UCSD-AML1 (cell line): ENCODE measurements around the gene KRT78.
A peak's percentile ranks its signal among the peaks of the same experiment; 100 is the strongest.
"Not testable (repeated sequence)": the region's sequence is repeated elsewhere in the genome, so short reads cannot be mapped to it uniquely, and the experiment has no call there.

ENCODE experiments used
- DNase-seq: peaks from one replicate; lab custom pipeline; 2025; ENCODE audit not compliant: unreplicated experiment; lab: John Stamatoyannopoulos, UW

The KRT78 gene, protein sequence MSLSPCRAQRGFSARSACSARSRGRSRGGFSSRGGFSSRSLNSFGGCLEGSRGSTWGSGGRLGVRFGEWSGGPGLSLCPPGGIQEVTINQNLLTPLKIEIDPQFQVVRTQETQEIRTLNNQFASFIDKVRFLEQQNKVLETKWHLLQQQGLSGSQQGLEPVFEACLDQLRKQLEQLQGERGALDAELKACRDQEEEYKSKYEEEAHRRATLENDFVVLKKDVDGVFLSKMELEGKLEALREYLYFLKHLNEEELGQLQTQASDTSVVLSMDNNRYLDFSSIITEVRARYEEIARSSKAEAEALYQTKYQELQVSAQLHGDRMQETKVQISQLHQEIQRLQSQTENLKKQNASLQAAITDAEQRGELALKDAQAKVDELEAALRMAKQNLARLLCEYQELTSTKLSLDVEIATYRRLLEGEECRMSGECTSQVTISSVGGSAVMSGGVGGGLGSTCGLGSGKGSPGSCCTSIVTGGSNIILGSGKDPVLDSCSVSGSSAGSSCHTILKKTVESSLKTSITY

DNA sequence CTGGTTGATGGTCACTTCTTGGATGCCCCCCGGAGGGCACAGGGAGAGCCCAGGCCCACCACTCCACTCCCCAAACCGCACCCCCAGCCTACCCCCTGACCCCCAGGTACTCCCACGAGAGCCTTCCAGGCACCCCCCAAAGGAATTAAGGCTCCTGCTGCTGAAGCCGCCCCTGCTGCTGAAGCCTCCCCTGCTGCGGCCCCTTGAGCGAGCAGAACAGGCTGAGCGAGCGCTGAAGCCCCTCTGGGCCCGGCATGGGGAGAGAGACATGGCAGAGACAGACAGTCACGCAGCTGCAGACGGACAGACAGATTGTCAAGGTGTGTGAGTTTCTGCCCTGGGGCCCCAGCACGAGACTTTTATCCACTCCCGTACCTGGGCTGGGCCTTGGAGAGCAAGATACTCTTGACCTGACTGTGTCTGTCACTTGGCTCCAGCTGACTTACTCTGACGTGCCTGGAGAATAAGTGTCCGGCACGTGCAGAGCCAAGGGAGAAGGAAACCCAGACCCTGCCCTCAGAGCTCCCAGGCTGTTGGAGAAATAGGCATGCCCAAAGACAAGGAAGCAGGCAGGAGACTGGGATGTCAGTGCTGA lies at the start of gene KRT78:
Gene KRT78, minus strand, starts transcription at position 334 of the 595 bp plus-strand sequence. Its CDS starts 64 bp downstream, at position 270.
- no peak for DNase-seq

DNA sequence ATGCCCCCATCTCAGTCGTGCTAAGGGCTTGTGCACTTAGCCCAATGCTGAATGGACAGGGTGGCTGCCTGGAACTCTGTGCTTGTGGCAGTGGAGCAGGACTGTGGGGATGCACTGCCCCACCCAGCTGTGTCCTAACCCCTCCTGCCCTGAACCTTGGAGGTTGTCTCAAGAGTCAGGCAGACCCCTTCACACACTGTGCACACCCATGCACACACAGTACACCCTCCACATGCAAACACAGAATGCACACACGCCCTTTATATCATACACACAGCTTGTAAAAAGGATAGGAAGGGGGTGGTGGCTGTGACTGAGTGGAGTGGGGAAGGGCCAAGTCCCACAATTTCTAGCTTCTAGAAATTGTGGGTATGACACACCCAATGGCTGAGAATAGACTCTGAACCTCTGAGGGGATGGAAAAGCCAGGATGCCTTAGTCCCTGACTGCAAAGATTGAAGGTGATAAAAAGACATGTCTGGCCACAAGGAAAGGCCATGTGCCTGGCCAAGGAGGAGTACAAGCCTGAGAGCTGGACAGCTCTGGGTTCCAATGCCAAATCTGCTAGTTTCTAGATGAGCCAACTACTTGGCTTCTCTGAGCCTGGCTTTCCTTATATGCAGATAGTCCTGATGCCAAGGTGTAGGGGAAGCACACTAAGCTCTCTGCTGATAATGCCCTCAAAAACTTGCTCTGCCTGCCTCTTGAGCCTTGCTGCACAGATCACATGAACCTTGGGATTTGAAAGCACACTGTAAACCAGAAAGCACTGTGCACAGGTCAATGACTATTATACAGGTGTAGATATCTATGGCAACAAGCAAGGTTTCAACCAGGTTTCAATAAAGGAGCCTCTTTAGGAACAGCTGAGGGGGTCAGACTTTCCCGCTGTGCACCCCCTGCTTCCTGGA lies 47.7 kb upstream of the KRT78 start:
- DNase-seq, result no peak

DNA sequence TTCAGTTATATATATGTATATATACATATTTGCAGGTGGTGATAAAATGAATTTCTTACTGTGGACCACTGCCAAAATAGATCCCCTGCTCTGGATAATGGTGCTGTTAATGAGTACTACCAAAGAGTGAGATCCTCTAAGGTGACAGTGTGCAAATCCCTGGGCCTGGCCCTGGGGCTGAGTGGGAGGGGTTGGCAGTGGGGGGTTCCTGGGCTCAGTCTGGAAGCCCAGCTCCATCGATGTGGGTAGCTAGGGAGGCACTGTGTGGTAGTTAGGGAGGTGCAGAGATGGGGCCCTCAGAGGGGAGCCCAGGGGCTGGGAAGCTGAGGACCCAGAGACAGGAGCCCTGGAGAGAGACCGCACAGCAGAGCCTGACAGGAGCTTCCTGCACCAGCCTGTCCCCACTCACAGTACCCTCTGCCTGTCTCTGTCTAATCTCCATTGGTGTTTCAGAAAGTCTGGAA lies 47.0 kb upstream of the KRT78 start:
- DNase-seq, result no peak

DNA sequence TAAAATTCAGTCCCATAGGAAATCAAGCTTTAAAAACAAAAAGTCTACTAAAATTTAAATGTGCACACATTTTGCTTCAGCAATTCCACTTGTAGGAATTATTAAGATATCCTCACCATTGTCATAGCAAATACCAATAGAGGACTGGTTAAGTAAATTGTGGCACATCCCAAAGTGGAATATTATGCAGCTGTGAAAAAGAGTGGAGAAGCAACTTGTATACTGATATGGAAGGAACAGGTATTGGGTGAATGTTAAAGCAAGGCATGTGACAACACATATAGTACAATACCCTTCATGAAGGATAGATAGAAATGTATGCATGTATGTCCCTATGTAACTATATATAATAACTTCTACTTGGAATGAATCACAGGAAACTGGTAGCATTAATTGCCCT lies 44.2 kb upstream of the KRT78 start:
- no peak for DNase-seq

DNA sequence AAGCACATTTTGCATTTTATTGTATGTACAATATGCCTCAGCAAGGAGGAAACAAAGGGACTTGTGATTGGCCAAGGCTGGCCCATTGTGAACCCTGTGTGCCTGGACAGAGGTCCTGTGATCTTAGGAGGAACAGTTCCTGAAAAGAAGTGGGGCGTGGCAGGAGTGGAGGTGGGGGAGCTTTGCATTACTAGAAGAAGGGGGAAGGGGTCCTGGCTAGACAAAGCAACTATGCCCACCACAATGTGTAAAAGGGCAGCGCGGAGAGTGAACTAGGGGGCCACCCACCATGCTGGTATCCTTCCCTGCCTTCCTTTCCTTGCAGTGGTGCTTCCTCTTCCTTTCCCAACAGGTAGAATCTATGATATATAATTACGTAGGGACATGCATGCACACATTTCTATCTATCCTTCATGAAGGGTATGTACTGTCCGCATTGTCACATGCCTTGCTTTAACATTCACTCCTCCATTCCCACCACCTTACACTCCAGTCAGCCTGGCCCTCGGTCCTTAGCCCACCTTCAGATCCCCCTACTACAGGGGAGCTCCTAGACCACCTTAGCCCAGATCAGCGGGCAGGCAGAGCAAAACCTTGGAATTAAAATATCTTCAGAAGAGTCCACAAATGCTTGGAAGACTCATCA lies 43.5 kb upstream of the KRT78 start:
- no peak for DNase-seq

DNA sequence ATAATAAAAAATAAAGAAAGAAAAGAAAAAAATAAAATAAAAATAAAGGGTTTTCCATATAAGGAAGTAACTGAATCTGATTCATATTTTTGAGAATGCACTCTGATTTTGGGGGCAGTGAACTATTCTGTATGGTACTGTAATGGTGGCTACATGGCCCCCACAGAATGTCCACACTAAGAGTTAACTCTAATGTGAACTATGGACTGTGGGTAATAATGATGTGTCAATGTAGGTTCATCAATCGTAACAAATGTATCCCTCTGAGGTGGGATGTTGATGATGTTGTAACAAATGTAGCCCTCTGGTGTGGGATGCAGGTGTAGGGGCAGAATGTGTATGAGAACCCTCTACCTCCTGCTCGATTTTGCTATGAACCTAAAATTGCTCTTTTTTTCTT lies 42.2 kb upstream of the KRT78 start:
- DNase-seq, result no peak

DNA sequence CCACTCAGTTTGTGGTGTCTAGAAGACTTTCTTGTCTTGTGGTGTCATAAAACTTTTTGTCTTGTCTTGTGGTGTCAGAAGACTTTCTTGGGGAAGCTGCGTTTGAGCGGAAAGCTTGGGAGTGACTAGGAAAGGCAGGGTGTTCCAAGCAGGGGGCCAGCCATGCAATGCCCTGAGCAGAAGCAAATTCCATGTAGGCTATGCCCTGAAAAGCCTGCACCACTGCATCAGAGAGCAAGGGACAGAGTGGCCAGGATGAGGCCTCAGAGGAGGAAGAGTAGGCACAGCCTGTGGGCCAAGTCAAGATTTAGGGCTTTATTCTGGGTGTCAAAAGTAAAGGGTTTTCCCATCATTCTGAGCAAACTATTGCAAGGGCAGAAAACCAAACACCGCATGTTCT lies 41.6 kb upstream of the KRT78 start:
- DNase-seq, result no peak

DNA sequence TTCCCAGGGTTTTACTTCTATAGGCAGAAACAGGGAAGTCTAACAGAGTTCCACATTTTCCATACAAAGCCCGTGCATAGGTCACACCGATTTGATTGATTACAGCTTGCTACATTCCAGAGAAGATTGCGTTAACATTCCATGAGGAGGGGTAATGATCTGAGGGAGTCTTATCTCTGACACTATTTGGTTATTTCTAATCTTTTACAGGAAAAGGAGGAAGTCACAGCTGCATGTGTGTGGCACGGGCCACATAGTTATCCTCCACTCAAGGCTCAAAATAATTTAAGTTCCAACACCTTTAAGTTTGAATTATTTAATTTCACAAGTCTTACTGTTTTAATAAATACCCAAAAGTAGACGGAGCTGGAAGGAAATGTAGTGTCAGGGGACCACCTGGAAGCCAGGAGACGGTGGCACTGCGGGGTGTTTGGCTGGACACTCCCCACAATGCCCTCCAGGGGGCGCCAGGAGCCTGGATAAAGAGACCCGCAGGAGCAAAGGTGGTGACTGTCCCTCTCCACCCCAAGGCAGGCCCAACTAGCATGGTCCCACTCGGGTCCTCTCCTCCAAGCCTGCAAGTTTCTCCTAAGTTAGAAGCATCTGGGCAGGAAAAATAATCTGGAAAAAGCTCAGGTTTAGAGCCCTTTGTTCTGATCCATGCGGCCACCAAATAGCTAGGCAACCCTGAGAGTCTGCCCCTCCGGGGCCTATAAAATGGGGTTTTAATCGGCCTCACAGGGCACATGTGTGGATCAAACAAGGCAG lies 35.9 kb upstream of the KRT78 start:
- peak; percentile 75 for DNase-seq

DNA sequence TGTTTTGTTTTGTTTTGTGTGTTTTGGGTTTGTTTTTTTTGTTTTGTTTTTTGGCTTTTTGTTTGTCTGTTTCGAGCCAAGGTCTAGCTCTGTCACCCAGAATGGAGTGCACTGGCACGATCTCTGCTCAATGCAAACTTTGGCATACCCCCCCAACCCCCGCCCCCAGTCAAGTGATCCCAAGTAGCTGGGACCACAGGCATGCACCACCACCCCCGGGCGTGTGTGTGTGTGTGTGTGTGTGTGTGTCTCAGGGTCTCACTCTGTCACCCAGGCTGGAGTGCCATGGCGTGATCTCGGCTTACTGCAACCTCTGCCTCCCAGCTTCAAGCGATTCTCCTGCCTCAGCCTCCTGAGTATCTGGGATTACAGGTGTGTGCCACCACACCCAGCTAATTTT lies 31.7 kb upstream of the KRT78 start:
- not testable (repeated sequence) for DNase-seq

DNA sequence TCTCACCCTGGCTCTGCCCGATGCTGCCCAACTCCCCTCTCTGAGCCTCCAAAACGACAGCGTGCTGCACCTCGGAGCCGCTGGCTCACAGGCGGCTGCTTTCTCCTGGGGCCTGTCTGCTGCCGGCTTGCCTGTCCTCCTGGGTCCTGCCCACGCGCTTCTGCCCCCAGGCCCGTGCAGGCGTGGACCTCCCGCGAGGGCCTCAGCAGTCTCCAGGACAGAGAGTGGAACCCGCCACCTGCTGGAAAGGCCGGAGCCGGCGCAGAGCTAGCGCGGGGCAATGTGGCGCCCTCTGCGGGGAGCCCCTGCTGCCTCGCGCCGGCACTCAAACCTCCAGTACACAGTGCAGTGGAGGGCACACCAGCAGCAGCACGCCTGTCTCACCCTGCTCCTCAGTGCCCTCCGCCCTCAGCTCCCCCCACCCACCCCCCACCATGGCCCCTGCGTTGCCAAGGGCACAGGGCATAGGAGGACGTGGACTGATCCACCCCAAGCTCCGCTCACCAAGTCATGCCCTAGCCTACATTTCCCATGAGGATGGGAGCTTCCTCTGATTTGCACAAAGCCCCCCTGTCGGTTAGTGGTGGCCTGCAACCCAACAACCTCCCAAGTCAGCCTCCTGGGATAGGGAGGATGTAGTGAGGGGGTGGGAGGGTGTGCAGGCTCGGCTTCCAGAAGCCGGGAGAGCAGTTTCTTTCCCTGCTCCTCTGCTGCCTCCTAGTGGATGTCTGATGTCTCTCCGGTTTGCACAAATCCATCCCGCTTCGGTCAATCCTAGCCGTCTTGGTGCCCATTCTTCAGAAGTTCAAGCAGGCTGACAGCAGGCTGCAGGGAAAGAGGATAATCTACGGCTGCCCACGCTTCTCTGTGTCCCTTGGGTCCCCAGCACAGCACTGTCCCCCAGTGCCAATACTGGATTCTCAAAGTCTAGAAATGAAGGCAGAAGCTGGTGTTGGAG lies 30.9 kb upstream of the KRT78 start:
- peak; percentile 77 for DNase-seq

DNA sequence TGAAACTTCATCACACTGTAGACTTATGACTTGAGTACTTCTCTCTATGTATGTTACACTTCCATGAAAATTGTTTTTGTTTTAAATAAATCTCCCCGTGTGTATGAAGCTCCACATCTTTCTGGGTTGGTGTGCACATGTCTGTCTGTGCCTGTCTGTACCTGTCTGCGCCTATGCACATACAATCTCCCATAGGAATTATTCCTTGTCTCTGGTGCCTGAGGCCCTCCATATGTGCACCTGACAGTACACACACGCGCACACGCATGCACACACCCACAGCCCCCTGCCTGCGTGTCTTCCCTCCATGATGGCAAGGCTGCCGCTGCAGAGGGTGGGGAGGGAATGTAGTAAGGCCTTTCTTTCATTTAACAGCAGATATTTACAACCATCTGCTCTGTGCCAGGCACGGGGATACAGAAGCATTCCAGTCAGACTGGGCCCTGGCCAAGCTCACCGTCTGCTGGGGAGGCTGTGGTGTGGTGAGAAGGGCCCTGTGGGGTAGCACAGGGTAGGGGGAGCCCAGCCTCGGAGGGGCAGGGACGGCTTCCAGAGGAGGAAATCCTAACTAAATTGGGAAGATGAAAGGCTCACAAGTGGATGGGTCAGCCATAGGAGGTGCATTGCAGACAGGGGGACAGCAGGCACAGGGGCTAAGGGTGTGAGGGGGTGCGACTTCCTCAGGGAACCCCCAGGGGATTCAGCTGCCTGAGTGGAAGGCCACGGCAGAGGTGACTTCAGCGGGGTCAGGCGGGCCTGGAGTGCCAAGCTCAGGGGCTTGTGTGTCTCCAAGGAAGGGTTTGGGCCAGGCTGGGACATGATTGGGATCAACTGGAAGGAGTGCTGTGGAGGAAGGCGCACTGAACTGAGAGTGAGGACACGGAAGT lies 30.0 kb upstream of the KRT78 start:
- no peak for DNase-seq

DNA sequence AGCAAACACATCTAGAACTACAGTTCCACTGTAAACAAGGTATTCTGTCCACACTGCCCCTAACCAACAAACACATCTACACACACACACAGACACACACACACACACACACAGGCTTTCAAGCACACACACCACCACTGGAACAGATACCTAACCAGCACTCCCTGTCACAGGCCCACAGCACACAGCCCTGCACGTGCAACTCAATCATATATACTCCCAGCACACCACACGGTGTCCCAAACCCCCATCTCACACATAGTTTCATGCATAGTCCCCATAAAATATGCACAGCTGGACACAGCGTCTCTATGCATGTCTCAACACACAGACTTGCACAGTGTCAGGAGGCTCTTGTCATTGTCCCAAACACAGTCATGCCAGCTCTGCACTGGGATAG lies 28.4 kb upstream of the KRT78 start:
- no peak for DNase-seq

DNA sequence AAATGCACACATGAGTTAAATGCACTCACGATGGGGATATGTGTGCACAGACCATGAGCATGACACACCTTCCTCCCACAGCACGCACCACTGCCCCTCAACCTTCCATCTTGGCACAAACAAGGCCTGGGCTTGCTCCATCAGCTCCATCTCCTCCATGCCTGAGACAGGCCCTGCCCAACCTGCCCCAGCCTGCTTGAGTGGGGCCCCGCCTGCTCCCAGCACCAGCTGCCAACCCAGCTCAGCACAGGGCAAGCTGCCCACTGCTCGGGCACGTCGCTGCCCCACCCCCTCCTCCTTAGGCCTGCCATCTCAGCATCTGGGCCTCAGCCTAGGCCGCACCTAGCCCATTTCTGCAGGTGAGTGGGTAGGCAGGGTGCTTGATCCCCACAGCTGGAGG lies 27.6 kb upstream of the KRT78 start:
- DNase-seq, result no peak

DNA sequence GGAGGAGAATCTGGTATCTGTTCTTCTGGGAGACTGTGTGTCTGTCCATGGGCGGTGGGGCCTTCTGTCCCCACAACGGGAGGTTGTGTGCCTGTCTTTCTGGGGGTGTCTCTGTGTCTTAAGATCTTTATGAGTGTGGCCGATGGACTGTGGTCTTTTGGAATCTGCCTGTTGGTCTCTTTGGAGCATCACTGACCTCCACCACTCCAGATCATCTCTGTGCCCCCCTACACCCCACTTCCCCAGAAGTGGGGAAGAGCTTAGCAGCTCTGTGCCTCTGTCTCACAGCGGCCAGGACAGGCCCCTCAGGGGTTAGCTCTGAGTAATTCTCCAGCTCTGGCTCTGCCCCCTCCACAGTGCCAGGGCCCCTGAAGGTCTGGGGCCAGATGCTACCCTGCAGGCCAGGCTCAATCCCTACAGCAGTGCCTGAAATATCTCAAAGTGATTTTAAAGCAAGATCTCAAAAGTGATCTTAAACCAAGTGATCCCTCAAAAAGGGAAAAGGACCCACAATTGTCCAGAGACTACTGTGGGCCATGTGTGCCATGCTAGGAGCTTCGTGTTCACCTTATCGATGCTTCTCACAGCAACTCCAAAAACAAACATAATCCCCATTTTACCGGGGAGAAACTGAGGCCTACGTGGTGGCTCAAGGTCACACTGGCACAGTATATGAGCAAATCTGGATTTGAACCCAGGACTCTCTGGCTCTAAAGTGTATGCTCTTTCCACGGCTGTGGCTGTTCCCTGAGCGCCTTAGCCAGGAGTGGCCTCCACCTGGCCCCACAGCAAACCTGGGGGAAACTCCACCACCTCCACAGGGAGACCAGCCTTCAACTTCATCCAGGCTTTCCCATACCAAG lies 26.0 kb upstream of the KRT78 start:
- DNase-seq, result no peak

DNA sequence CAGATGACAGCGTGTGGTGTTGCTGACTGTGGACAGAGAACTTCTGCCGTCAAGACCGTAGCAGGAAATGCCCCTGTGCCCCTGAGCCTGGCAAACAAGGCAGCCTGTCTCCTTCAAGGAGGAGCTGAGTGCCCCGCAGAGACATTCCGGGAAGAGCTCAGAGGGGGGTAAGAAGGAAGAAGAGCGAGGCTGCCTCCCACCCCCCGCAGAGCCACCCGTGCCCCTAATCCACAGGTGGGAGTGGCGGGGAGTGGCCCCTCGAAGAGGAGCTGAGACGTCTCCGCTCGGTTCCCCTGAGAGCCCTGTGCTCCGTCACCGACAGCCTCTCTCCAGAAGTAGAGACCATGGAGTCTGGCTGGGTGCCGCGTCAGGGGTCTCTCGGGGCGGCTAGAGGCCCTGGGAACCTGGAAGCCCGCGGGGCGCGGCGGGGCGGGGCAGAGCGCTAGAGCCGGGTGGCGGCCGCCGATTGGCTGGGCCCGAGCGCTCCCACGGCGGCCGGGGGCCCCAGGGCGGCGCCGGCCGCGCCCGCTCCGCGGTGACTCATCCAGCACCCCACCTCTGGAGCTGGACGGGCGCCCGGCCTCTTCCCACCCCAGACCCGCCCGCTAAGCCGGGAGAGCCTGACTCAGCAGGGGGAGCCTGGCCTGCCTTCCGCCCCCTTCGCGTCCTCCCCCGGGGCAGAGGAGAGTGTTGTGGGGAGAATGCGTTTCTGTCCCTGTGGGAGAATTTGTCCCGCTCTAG lies 25.2 kb upstream of the KRT78 start:
- DNase-seq, result peak; percentile 61

DNA sequence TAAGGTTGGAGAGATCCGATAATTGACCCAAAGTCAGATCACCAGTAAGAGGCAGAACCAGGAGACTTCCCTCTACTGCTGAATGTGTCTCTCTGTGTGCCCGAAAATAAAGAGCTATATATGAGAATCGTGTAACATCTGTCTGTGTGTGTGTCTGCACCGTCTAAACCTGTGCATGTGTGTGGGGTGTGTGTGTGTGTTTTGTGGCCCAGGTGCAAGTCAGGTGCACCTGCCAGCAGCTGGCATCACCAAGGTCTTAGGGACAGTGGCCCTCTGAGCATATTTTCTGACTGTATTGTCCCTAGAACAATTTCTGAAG lies 24.7 kb upstream of the KRT78 start:
- DNase-seq, result no peak
